K562 (cell line): ENCODE results near the gene PDCD11. TPM values are rescaled to one million over a fixed set of nuclear protein-coding genes. Genes with fewer than 3 reads are reported as not detected.

Experiments
- ERF ChIP-seq: fragments of 450-650 bp; formaldehyde crosslinking; IDR thresholded peaks from 2 replicates; pipeline ENCODE4 v1.4.0; 2020; ENCODE audit warnings: mild to moderate bottlenecking, mixed read lengths
- HSF4 ChIP-seq: fragments of 250-450 bp; sonication (Bioruptor Pico); IDR thresholded peaks from 2 replicates; pipeline ENCODE4 v2.1.2; 2022; ENCODE audit warnings: mild to moderate bottlenecking, moderate library complexity, borderline replicate concordance
- MAFK ChIP-seq: IDR thresholded peaks from 2 replicates; pipeline ENCODE4 v1.6.1; 2011; ENCODE audit warnings: low read length, improper control_type of control experiment
- MTF1 ChIP-seq: fragments of 250-450 bp; sonication (Bioruptor Pico); IDR thresholded peaks from 2 replicates; pipeline ENCODE4 v1.9.0; 2021; ENCODE audit warnings: moderate library complexity, mild to moderate bottlenecking, inconsistent platforms, borderline replicate concordance
- RAD21 ChIP-seq, 2 experiments: fragments of 250-450 bp in 1 of 2; fragments of 450-650 bp in 1 of 2; sonication (Bioruptor Pico) in 1 of 2; formaldehyde crosslinking in 1 of 2; IDR thresholded peaks in 1 of 2; conservative IDR thresholded peaks in 1 of 2; 2 replicates each; pipeline versions ENCODE4 v1.4.0 to v1.8.0; 2020 to 2022; ENCODE audit warnings: mild to moderate bottlenecking in 2 of 2, moderate library complexity in 1 of 2
- SAP30 ChIP-seq: fragments of 200-600 bp; sonication (generic); IDR thresholded peaks from 2 replicates; pipeline ENCODE4 v1.6.1; 2012; ENCODE audit warnings: borderline replicate concordance, low read depth, mild to moderate bottlenecking, moderate library complexity, low read length, control low read depth, inconsistent platforms; ENCODE audit not compliant: insufficient read depth, poor library complexity, severe bottlenecking
- SMC3 ChIP-seq: conservative IDR thresholded peaks from 2 replicates; pipeline ENCODE4 v1.6.1; 2011; ENCODE audit warnings: low read depth, low read length, improper control_type of control experiment; ENCODE audit not compliant: insufficient read depth
- ZFP36 ChIP-seq: fragments of 150-350 bp; IDR thresholded peaks from 2 replicates; pipeline ENCODE4 v1.6.1; 2018; ENCODE audit warnings: low read length, low read depth; ENCODE audit not compliant: partially characterized antibody
- ZFX ChIP-seq: sonication (generic); formaldehyde crosslinking; IDR thresholded peaks from 2 replicates; pipeline ENCODE4 v1.8.0; 2022; ENCODE audit warnings: mild to moderate bottlenecking, missing genetic modification reagents, moderate library complexity
- polyA plus RNA-seq, 8 experiments: library from polyadenylated mRNA; depleted of rRNA in 4 of 8; stranded (reverse) in 5 of 8; unstranded in 3 of 8; fragments of >200 nt; fragmentation: Nextera tagmentation in 2 of 8; fragmentation: Illumina TruSeq in 1 of 8; extraction: Ambion mirVana in 2 of 8; extraction: Trizol in 1 of 8; gene quantifications; 2 replicates each; pipeline versions ENCODE4 v1.2.1 to v1.2.3, GENCODE V29; 2011 to 2014; ENCODE audit warnings: inconsistent platforms in 1 of 8, missing spikeins in 1 of 8
- total RNA-seq, 7 experiments: library from RNA; depleted of rRNA in 6 of 7; stranded (reverse); fragments of >200 nt in 6 of 7; fragmentation: Illumina TruSeq in 2 of 7; extraction: Trizol in 2 of 7; gene quantifications; 2 replicates each; pipeline versions ENCODE4 v1.2.1 to v1.2.3, GENCODE V29; 2011 to 2021; ENCODE audit warnings: low replicate concordance in 1 of 7
- TF ChIP-seq, protein P1 (sequence below), 2 experiments: fragments of 450-650 bp; formaldehyde crosslinking in 1 of 2; IDR thresholded peaks; 2 replicates each; pipeline versions ENCODE4 v1.4.0 to v1.6.1; 2014 to 2020; ENCODE audit warnings: mild to moderate bottlenecking in 2 of 2, borderline replicate concordance in 1 of 2, low read depth in 1 of 2
- TF ChIP-seq, protein P2 (sequence below), 2 experiments: IDR thresholded peaks in 1 of 2; conservative IDR thresholded peaks in 1 of 2; 2 replicates each; pipeline ENCODE4 v1.6.1; 2016; ENCODE audit warnings: low read depth in 2 of 2, mild to moderate bottlenecking in 1 of 2, missing compliant biosample characterization in 1 of 2, missing genetic modification characterization in 1 of 2, moderate library complexity in 1 of 2
- TF ChIP-seq, protein P3 (sequence below): fragments of 450-650 bp; formaldehyde crosslinking; IDR thresholded peaks from 2 replicates; pipeline ENCODE4 v1.4.0; 2020; ENCODE audit warnings: mild to moderate bottlenecking, moderate library complexity

Gene PDCD11
- total and polyA plus RNA-seq, 9 of the 15 experiments (the other 6 are each of a cell fraction or from before 2014, with no cell fraction given) = 14.8 to 73.8 (median 50.0) TPM

DNA sequence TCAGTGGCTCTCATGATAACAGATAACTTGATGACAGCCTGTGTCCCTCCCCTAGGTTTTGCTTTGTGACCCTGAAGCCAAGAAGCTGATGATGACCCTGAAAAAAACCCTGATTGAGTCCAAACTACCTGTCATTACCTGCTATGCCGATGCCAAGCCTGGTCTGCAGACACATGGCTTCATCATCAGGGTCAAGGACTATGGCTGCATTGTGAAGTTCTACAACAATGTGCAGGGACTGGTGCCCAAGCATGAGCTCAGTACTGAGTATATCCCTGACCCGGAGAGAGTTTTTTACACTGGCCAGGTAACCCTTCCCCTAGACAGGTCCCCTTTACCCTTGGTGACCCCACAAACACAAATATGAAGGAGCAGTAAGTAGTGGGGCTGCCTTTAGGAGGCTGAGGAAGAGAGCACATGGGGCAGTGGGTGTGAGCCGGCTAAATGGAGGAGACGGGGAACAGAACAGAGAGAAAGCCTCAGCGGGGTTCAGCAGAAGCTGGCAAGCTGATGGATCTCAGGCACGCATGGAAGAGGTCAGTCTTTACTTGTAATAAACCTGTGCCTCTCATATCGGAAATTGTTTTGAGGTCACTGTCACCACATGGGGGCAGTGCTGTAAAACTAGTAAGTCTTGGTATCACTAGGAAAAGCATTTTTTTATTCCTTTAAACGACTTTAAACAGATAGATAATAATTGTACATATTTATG lies 20.2 kb downstream of the PDCD11 start (continued):
- TF ChIP-seq, protein P1, sequence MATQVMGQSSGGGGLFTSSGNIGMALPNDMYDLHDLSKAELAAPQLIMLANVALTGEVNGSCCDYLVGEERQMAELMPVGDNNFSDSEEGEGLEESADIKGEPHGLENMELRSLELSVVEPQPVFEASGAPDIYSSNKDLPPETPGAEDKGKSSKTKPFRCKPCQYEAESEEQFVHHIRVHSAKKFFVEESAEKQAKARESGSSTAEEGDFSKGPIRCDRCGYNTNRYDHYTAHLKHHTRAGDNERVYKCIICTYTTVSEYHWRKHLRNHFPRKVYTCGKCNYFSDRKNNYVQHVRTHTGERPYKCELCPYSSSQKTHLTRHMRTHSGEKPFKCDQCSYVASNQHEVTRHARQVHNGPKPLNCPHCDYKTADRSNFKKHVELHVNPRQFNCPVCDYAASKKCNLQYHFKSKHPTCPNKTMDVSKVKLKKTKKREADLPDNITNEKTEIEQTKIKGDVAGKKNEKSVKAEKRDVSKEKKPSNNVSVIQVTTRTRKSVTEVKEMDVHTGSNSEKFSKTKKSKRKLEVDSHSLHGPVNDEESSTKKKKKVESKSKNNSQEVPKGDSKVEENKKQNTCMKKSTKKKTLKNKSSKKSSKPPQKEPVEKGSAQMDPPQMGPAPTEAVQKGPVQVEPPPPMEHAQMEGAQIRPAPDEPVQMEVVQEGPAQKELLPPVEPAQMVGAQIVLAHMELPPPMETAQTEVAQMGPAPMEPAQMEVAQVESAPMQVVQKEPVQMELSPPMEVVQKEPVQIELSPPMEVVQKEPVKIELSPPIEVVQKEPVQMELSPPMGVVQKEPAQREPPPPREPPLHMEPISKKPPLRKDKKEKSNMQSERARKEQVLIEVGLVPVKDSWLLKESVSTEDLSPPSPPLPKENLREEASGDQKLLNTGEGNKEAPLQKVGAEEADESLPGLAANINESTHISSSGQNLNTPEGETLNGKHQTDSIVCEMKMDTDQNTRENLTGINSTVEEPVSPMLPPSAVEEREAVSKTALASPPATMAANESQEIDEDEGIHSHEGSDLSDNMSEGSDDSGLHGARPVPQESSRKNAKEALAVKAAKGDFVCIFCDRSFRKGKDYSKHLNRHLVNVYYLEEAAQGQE (IDR thresholded peaks at IDR 0.05; ENCODE audit: borderline replicate concordance) = peak; percentile 60; the same call in 1 of the 2 replicates
- TF ChIP-seq, protein P1 (CRISPR knock-in tag; IDR thresholded peaks at IDR 0.05; ENCODE audit: low read depth) = no peak
- TF ChIP-seq ZFP36 = no peak
- TF ChIP-seq MTF1 (CRISPR knock-in tag) = no peak
- peak; percentile 47 to 60 for TF ChIP-seq RAD21 (CRISPR knock-in tag; conservative IDR thresholded peaks at IDR 0.05 in 1 of 2, IDR thresholded peaks at IDR 0.05 in 1 of 2)
- TF ChIP-seq, protein P2, sequence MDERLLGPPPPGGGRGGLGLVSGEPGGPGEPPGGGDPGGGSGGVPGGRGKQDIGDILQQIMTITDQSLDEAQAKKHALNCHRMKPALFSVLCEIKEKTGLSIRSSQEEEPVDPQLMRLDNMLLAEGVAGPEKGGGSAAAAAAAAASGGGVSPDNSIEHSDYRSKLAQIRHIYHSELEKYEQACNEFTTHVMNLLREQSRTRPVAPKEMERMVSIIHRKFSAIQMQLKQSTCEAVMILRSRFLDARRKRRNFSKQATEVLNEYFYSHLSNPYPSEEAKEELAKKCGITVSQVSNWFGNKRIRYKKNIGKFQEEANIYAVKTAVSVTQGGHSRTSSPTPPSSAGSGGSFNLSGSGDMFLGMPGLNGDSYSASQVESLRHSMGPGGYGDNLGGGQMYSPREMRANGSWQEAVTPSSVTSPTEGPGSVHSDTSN (CRISPR knock-in tag; IDR thresholded peaks at IDR 0.05; ENCODE audit: low read depth) = no peak
- TF ChIP-seq, protein P2 (tag; conservative IDR thresholded peaks at IDR 0.05; ENCODE audit: low read depth) = no peak
- no peak for TF ChIP-seq SAP30
- TF ChIP-seq ZFX (CRISPR knock-in tag) = no peak
- TF ChIP-seq SMC3 = 0 out of 2 replicates have a peak, but pooled peaks have one; percentile 13
- TF ChIP-seq ERF (CRISPR knock-in tag) = no peak
- TF ChIP-seq MAFK = no peak
- TF ChIP-seq HSF4 = no peak
- TF ChIP-seq, protein P3, sequence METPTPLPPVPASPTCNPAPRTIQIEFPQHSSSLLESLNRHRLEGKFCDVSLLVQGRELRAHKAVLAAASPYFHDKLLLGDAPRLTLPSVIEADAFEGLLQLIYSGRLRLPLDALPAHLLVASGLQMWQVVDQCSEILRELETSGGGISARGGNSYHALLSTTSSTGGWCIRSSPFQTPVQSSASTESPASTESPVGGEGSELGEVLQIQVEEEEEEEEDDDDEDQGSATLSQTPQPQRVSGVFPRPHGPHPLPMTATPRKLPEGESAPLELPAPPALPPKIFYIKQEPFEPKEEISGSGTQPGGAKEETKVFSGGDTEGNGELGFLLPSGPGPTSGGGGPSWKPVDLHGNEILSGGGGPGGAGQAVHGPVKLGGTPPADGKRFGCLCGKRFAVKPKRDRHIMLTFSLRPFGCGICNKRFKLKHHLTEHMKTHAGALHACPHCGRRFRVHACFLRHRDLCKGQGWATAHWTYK = no peak
- TF ChIP-seq, all 486 proteins: peak for 5
